Sigmoid colon (tissue), 7 donors: ENCODE data around the gene NCOA1. TPM values are rescaled to one million over a fixed set of nuclear protein-coding genes. Genes with fewer than 3 reads are reported as not detected.

Experiments used
- DNase-seq: peaks from one replicate; pipeline ENCODE4 v3.0.0-alpha.2; 2019
- H3K27ac ChIP-seq, 4 donors: fragments of 200-600 bp; sonication (generic); one replicate each; pipeline ENCODE4 v1.5.1; 2016 to 2019; ENCODE audit warnings: mild to moderate bottlenecking in 1 of 4
- H3K27me3 ChIP-seq, 3 donors: fragments of 200-600 bp; sonication (generic); one replicate each; pipeline ENCODE4 v1.5.1; 2019; ENCODE audit warnings: mild to moderate bottlenecking in 1 of 3
- H3K36me3 ChIP-seq, 4 donors: fragments of 200-600 bp; sonication (generic); one replicate each; pipeline ENCODE4 v1.5.1; 2016 to 2019
- H3K4me1 ChIP-seq, 4 donors: fragments of 200-600 bp; sonication (generic); one replicate each; pipeline ENCODE4 v1.5.1; 2017 to 2019
- H3K4me3 ChIP-seq, 4 donors: fragments of 200-600 bp; sonication (generic); one replicate each; pipeline ENCODE4 v1.5.1; 2017 to 2019; ENCODE audit warnings: mild to moderate bottlenecking in 2 of 4, moderate library complexity in 1 of 4
- H3K9me3 ChIP-seq, 4 donors: fragments of 200-600 bp in 3 of 4; sonication (generic) in 3 of 4; one replicate each; pipeline versions ENCODE4 v1.5.1 to v1.6.1; 2013 to 2019
- CTCF ChIP-seq, 4 experiments: fragments of 450-650 bp in 3 of 4; fragments of 200-600 bp in 1 of 4; IDR thresholded peaks; one replicate each; pipeline ENCODE4 v1.5.1; 2016 to 2019; ENCODE audit warnings: antibody characterized with exemption in 4 of 4, mild to moderate bottlenecking in 3 of 4, moderate library complexity in 2 of 4
- EP300 ChIP-seq, 4 donors: sonication (generic); formaldehyde crosslinking; IDR thresholded peaks; one replicate each; pipeline ENCODE4 v1.6.1; 2017; ENCODE audit warnings: antibody characterized with exemption in 4 of 4
- POLR2A ChIP-seq, 2 donors: fragments of 450-650 bp; IDR thresholded peaks; one replicate each; pipeline ENCODE4 v1.6.1; 2016; ENCODE audit warnings: antibody characterized with exemption in 2 of 2, mild to moderate bottlenecking in 2 of 2, moderate library complexity in 2 of 2
- POLR2AphosphoS5 ChIP-seq, 4 donors: sonication (generic); formaldehyde crosslinking; IDR thresholded peaks; one replicate each; pipeline ENCODE4 v1.6.1; 2017; ENCODE audit warnings: antibody characterized with exemption in 4 of 4
- WGBS, 2 donors: extraction: QIAGEN DNeasy Blood & Tissue Kit; methylation state at CpG; one replicate each; pipeline ENCODE4 v1.1.7; 2013; 5-methylcytosine and 5-hydroxymethylcytosine counted together
- intact Hi-C: fragments of 100-400 bp; cut with DNase I; formaldehyde crosslinking; loops from one replicate; pipeline ENCODE4 v1.15.1; 2023
- polyA plus RNA-seq, 3 donors: library from polyadenylated mRNA; stranded (reverse); fragments of 200-250 nt; gene quantifications; one replicate each; pipeline ENCODE4 v1.2.3, GENCODE V29; 2013
- total RNA-seq, 4 donors: library from RNA; depleted of rRNA; stranded (reverse); fragments of >200 nt; gene quantifications; one replicate each; pipeline ENCODE4 v1.1.0, GENCODE V29; 2016
- donor health status: healthy with polysubstance abuse.
- donor health status: Bipolar disorder and iron deficiency.
- donor health status: healthy.

NCOA1 gene
- total and polyA plus RNA-seq, 7 donors, result 11.3 to 61.7 (median 49.2) TPM

- Histone ChIP-seq H3K4me3 (peak overlapping the region; percentile 87 to 96 (median 92)), H3K36me3 (no peaks in the 10 kb centered on the region)
Measured at GRCh38 chr2:24491542-24492420, 727 bp downstream of the NCOA1 start.

GRCh38 chr2:24492421-24493279 is 1.6 kb downstream of the NCOA1 start:
- WGBS, 2 donors, result 28 to 46% methylated on average over 16 of the region's 16 CpGs

More at GRCh38 chr2:24491542-24492420, 727 bp downstream of the NCOA1 start:
- TF ChIP-seq POLR2AphosphoS5 (IDR thresholded peaks at IDR 0.05) (peak in 1 of 4 donors; percentile 2), POLR2A (IDR thresholded peaks at IDR 0.05) (no peak), CTCF (IDR thresholded peaks at IDR 0.05) (no peak), EP300 (IDR thresholded peaks at IDR 0.05) (no peak)
- H3K9me3 ChIP-seq, result no peaks in the 10 kb centered on the region
- peak overlapping the region; percentile 93 to 94 (median 94) for H3K27ac ChIP-seq
- peak; percentile 79 for DNase-seq
- no peaks in the 10 kb centered on the region for H3K27me3 ChIP-seq
- peaks cover 2 to 45% (median 30%) of the 10 kb centered on the region in 4 donors for H3K4me1 ChIP-seq
- WGBS, 2 donors, result 1% methylated on average over 100 of the region's 100 CpGs
- intact Hi-C loops, result loop anchor here (2.0 to 10.0 kb wide), 3 partner anchors 233 to 414 kb away; partner anchors contain the start of genes CENPO, PTRHD1 and SF3B6

GRCh38 chr2:24493713-24494112 is 2.7 kb downstream of the NCOA1 start:
- peak overlapping the region in 2 of 4 donors; percentile 93 to 94 for H3K27ac ChIP-seq
- H3K36me3 ChIP-seq, result no peaks in the 10 kb centered on the region
- TF ChIP-seq CTCF (IDR thresholded peaks at IDR 0.05) (no peak), EP300 (IDR thresholded peaks at IDR 0.05) (no peak), POLR2A (IDR thresholded peaks at IDR 0.05) (no peak), POLR2AphosphoS5 (IDR thresholded peaks at IDR 0.05) (no peak)
- no peaks in the 10 kb centered on the region for H3K9me3 ChIP-seq
- intact Hi-C loops, result loop anchor here (5.0 to 10.0 kb wide), 2 partner anchors 231 to 416 kb away; partner anchors contain the start of gene SF3B6
- no peaks in the 10 kb centered on the region for H3K27me3 ChIP-seq
- 70% methylated on average over 1 of the region's 1 CpG for WGBS, 2 donors
- H3K4me3 ChIP-seq, result peak overlapping the region in 1 of 4 donors; percentile 96
- H3K4me1 ChIP-seq, result peaks cover 0 to 59% (median 32%) of the 10 kb centered on the region in 4 donors
- no peak for DNase-seq

More at GRCh38 chr2:24492421-24493279, 1.6 kb downstream of the NCOA1 start:
- Histone ChIP-seq H3K9me3 (no peaks in the 10 kb centered on the region), H3K27ac (peak overlapping the region; percentile 93 to 94 (median 94)), H3K27me3 (no peaks in the 10 kb centered on the region), H3K4me3 (peak overlapping the region; percentile 87 to 96 (median 92)), H3K4me1 (peaks cover 2 to 50% (median 30%) of the 10 kb centered on the region in 4 donors), H3K36me3 (no peaks in the 10 kb centered on the region)
- no peak for TF ChIP-seq POLR2A (IDR thresholded peaks at IDR 0.05)
- intact Hi-C loops, result loop anchor here (5.0 to 10.0 kb wide), 2 partner anchors 232 to 415 kb away; partner anchors contain the start of gene SF3B6
- no peak for DNase-seq

GRCh38 chr2:24494410-24494809 is 3.4 kb downstream of the NCOA1 start:
- Histone ChIP-seq H3K9me3 (no peaks in the 10 kb centered on the region), H3K4me1 (peaks cover 0 to 66% (median 37%) of the 10 kb centered on the region in 4 donors), H3K27ac (peak overlapping the region in 1 of 4 donors; percentile 93), H3K36me3 (no peaks in the 10 kb centered on the region), H3K27me3 (no peaks in the 10 kb centered on the region), H3K4me3 (no peak overlapping the region)
- TF ChIP-seq CTCF (IDR thresholded peaks at IDR 0.05), result no peak
- TF ChIP-seq POLR2AphosphoS5 (IDR thresholded peaks at IDR 0.05), result no peak
- no peak for TF ChIP-seq POLR2A (IDR thresholded peaks at IDR 0.05)
- no peak for TF ChIP-seq EP300 (IDR thresholded peaks at IDR 0.05)
- intact Hi-C loops, result loop anchor here (5.0 to 10.0 kb wide), 2 partner anchors 230 to 417 kb away; partner anchors contain the start of gene SF3B6
- DNase-seq, result no peak
- WGBS, 2 donors, result 90 to 95% methylated on average over 7 of the region's 7 CpGs
